ENCODE data around the gene NRF1. TPM values are rescaled to one million over a fixed set of nuclear protein-coding genes. Genes with fewer than 3 reads are reported as not detected.

The NRF1 gene
- total RNA-seq, 1 experiment from 2014 or later: 25.9 TPM

- Histone ChIP-seq H3K4me3 (replicated peaks in 1 of 2; ENCODE audit: low read depth in 1 of 2, low read length in 2 of 2) (no peak overlapping the region), H3K9me2 (ENCODE audit: insufficient read depth) (no peaks in the 10 kb centered on the region), H4K20me1 (ENCODE audit: insufficient read depth) (no peaks in the 10 kb centered on the region), H3K4me1 (ENCODE audit: control insufficient read depth in 1 of 2, insufficient read depth in 2 of 2, low read length in 2 of 2) (no peaks in the 10 kb centered on the region), H3K9ac (ENCODE audit: low read length) (no peak overlapping the region), H3K36me3 (ENCODE audit: control insufficient read depth in 1 of 2, insufficient read depth in 2 of 2, low read length in 2 of 2) (no peaks in the 10 kb centered on the region), H3K79me2 (ENCODE audit: insufficient read depth, low read length) (no peaks in the 10 kb centered on the region), H3K4me2 (ENCODE audit: low read length) (no peak overlapping the region), H3K27ac (ENCODE audit: low read depth, low read length) (no peak overlapping the region), H3K9me3 (ENCODE audit: control insufficient read depth in 1 of 2, insufficient read depth in 1 of 2, low read depth in 1 of 2, low read length in 2 of 2) (no peaks in the 10 kb centered on the region), H3K27me3 (ENCODE audit: insufficient read depth, low read length) (no peaks in the 10 kb centered on the region), H2AFZ (ENCODE audit: low read depth, low read length, poor library complexity, severe bottlenecking) (no peak overlapping the region)
- DNase-seq (ENCODE audit: low read depth, low spot score): no peak
- ATAC-seq: no peak
- ChIA-PET POLR2A (interaction anchor here (1.2 kb wide), 1 partner anchor 12 kb away, joined by 3 read pairs; no protein-coding TSS in a partner anchor), CTCF (no interaction called here), RAD21 (ENCODE audit: low non-redundant PET in 1 of 2, low total read pairs in 2 of 2, uncharacterized antibody in 2 of 2, unreplicated experiment in 2 of 2) (no interaction called here)
- TF ChIP-seq SIN3A (IDR thresholded peaks at IDR 0.05; ENCODE audit: low read depth) (no peak), SP1 (IDR thresholded peaks at IDR 0.05; ENCODE audit: low read depth) (no peak), TCF7L2 (IDR thresholded peaks at IDR 0.05; ENCODE audit: borderline replicate concordance, extremely low read depth, insufficient read depth, insufficient read length) (no peak), ZNF274 (IDR thresholded peaks at IDR 0.05; ENCODE audit: low read depth, low read length) (no peak), MAX (IDR thresholded peaks at IDR 0.05) (no peak), EZH2phosphoT487 (IDR thresholded peaks at IDR 0.05; ENCODE audit: borderline replicate concordance) (no peak), RAD21 (IDR thresholded peaks at IDR 0.05; ENCODE audit: low read depth) (no peak), SRF (IDR thresholded peaks at IDR 0.05; ENCODE audit: low read depth) (no peak), FOSL1 (IDR thresholded peaks at IDR 0.05; ENCODE audit: low read depth) (no peak), POLR2AphosphoS5 (IDR thresholded peaks at IDR 0.05; ENCODE audit: low read depth, low read length) (no peak), ZBTB33 (IDR thresholded peaks at IDR 0.05; ENCODE audit: extremely low read depth, insufficient replicate concordance, low read length) (no peak), EZH2 (IDR thresholded peaks at IDR 0.05) (no peak), ATF3 (IDR thresholded peaks at IDR 0.05) (no peak), ZFX (IDR thresholded peaks at IDR 0.05) (no peak), YY1 (IDR thresholded peaks at IDR 0.05; ENCODE audit: extremely low read depth, insufficient replicate concordance, low read depth, low read length) (no peak)
- intact Hi-C loops (cut with micrococcal nuclease): no loop called here
- BruUV-seq (replicated peaks): no TSS peak
Measured at GRCh38 chr7:129684777-129685176, 73.3 kb downstream of the NRF1 start.
